GM12865 (cell line): ENCODE results near the gene SPOCK2.

ENCODE experiments used
- DNase-seq: peaks from one replicate; pipeline ENCODE4 v3.0.0; 2010; ENCODE audit warnings: low read depth
- H3K4me3 ChIP-seq: 2 replicates; pipeline ENCODE4 v1.5.1; 2011; ENCODE audit warnings: mild to moderate bottlenecking, low read depth, low read length, control low read depth
- TF ChIP-seq, protein P1 (sequence below): IDR thresholded peaks from 2 replicates; pipeline ENCODE4 v1.5.1; 2011; ENCODE audit warnings: low read length, control low read depth, low read depth, inconsistent platforms; ENCODE audit not compliant: insufficient read depth; ENCODE audit errors: missing control alignments

The SPOCK2 gene

DNA sequence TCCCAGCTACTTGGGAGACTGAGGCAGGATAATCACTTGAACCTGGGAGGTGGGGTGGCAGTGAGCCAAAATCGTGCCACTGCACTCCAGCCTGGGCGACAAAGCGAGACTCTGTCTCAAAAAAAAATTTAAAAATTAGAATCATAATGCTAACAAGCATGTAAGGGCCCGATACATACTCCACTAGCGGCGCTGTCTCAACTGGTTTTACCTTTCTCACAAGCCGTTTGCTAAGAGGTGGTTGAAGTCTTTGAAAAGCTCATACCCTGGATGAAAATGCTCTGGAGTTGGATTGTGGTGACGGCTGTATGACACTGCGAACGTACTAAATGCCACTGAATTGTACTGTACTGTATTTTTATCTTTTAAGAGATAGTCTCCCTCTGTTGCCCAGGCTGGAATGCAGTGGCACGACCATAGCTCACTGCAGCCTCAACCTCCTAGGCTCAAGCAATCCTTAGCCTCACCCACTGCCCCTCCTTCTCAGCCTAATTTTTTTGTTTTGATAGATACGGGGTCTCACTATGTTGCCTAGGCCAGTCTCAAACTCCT, 29.9 kb downstream of the SPOCK2 start:
- H3K4me3 ChIP-seq = no peak overlapping the region
- DNase-seq = no peak
- TF ChIP-seq, protein P1, sequence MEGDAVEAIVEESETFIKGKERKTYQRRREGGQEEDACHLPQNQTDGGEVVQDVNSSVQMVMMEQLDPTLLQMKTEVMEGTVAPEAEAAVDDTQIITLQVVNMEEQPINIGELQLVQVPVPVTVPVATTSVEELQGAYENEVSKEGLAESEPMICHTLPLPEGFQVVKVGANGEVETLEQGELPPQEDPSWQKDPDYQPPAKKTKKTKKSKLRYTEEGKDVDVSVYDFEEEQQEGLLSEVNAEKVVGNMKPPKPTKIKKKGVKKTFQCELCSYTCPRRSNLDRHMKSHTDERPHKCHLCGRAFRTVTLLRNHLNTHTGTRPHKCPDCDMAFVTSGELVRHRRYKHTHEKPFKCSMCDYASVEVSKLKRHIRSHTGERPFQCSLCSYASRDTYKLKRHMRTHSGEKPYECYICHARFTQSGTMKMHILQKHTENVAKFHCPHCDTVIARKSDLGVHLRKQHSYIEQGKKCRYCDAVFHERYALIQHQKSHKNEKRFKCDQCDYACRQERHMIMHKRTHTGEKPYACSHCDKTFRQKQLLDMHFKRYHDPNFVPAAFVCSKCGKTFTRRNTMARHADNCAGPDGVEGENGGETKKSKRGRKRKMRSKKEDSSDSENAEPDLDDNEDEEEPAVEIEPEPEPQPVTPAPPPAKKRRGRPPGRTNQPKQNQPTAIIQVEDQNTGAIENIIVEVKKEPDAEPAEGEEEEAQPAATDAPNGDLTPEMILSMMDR = no peak

DNA sequence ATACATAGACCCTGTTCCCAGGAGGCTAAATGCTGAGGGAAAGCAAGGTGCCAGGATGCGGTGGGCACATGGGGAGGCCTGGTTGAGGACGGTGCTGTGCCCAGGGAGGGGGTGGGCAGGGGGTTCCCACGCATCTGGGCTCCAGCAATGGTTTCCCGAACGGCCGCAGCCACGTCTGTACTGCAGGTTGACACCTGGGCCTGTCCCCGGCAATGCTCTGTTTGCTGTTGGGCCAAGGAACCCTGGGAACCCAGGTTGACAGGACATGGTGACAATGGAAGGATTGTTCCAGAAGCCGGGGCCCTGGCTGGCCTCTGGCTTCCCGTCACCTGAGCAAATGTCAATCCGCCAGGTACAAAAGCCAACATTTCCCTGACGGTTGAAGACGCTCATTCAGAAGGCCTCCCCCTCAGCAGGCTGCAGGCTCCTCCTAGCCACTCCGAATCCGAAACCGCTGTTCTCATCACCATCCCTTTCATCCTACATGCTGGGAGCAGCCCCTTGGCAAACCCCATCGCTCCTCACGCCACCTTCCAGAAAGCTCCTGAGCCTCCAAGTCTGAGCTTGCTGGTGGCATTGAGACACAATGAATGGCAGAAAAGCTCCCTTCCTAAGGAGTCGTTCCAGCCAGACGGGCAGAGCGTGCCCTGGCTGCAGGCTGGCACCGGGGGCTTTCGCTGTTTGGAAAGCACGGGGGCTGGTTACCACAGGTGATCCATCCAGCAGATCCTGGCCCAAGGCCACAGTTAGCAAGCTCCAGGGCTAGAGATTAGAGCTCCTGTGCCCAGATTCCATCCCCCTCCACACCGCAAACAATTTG, 31.2 kb downstream of the SPOCK2 start:
- TF ChIP-seq, protein P1 = no peak
- H3K4me3 ChIP-seq = no peak overlapping the region
- DNase-seq = no peak

DNA sequence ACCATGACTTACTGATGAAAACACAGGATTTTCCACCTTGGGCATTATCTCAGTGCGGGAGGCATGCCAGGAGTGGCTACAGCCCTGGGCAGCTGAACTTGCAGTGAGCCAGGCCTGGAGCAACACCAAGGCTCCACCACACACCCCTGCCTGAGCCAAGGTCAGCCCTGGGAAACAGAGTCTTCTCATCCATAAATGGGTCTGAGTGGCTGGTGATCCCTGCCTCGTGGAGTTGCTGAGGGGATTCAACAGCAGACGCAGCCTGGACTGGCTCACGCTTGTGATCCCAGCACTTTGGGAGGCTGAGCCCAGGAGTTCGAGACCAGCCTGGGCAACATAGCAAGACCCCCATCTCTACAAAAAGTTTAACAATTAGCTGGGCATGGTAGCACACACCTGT, 32.2 kb downstream of the SPOCK2 start:
- DNase-seq = no peak
- TF ChIP-seq, protein P1 = no peak
- H3K4me3 ChIP-seq = no peak overlapping the region

DNA sequence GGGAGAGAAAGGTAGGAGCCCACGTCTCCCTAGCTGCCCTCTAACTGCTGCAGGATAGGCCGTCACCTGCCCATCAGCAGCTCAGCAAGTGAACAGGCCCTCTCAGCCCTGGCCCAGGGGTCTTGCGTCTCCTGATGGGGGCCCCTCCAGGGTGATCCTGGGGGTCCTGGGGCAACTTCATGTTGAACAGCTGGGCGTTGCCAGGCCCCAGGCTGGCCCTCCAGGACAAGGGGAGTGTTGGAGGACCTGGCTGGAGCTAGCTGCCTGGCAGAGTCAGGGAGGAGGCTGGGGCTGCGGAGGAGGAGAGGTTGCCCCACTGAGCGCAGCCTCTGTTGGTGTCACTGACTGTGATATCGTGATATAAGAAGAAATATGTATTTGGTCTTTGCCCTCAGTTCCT, 34.7 kb downstream of the SPOCK2 start:
- TF ChIP-seq, protein P1 = no peak
- H3K4me3 ChIP-seq = no peak overlapping the region
- DNase-seq = no peak

DNA sequence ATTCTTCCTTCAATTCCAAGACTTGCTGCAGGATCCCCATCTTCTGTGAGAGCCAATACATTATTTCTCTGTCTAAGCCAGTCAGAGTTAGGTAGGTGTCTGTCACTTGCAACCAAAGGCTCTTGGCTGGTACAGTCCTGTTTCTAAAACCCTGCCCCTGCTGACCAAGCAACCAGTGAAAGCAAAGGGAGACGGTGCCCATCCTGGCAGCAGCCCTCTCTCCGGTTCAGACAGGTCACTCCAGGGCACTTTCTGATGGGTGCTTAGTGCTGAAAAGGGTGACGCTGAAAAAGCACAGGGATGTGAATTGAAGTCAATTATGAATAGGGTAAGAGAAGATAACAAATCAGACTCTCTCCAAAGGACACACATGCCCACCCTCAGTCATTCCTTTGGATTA, 37.5 kb downstream of the SPOCK2 start:
- TF ChIP-seq, protein P1 = no peak
- no peak overlapping the region for H3K4me3 ChIP-seq
- no peak for DNase-seq

DNA sequence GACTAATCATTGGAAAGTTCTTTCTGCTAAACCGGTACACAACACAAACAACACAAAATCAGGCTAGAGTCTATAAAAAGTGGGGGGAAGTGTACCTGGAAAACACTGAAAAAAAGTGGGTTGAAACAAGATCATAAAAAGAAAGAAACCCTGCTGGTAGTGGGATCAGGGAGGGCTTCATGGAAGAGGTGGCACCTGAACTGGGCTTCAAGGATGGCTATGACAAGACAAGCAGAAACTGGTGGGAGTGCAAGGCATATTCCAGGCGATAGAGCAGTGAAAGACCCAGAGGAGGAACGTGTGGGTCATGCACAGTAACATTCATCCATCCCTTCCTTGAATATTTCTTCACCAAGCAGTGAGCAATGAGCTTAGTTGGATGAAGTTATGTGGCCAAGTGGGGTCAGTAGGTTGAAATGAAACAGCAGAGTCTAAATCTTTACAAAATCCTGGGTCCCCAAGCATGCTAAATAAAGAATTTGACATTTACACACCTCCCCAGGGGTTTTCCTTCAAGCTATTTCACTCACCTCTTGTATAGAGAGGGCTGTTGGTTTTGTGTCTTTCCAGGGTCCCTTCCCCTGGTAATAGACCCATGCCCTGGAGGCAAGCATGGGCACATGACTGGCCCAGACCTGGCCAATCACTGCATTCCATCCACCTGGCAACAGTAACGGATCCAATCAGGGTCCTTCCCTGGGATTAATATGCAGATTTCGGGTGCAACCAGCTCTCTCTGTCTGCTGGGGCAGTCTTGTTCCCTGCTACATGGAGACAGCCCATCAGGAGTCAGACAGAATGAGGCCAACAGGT, 38.2 kb downstream of the SPOCK2 start:
- TF ChIP-seq, protein P1 = no peak
- H3K4me3 ChIP-seq = no peak overlapping the region
- DNase-seq = peak; percentile 21
